Thyroid gland (tissue), 4 donors: Measurements from ENCODE around the gene TAS2R60. TPM values are rescaled to one million over a fixed set of nuclear protein-coding genes. Genes with fewer than 3 reads are reported as not detected.
A peak's percentile ranks its signal among the peaks of the same experiment; 100 is the strongest.
"Not testable (repeated sequence)": the region's sequence is repeated elsewhere in the genome, so short reads cannot be mapped to it uniquely, and the experiment has no call there.

Source experiments
- DNase-seq, 2 donors: peaks; one replicate each; pipeline ENCODE4 v3.0.0-alpha.2; 2019
- H3K27ac ChIP-seq, 3 donors: fragments of 200-600 bp; sonication (generic); 1 replicate in 2 of 3; 2 replicates in 1 of 3; pipeline ENCODE4 v1.5.1; 2016 to 2019; ENCODE audit warnings: mild to moderate bottlenecking in 1 of 3, moderate library complexity in 1 of 3
- H3K27me3 ChIP-seq: fragments of 200-600 bp; sonication (generic); one replicate; pipeline ENCODE4 v1.5.1; 2019
- H3K36me3 ChIP-seq, 2 donors: fragments of 200-600 bp; sonication (generic); one replicate each; pipeline ENCODE4 v1.5.1; 2016 to 2019
- H3K4me1 ChIP-seq, 2 donors: fragments of 200-600 bp; sonication (generic); one replicate each; pipeline ENCODE4 v1.5.1; 2017 to 2019
- H3K4me3 ChIP-seq, 3 donors: fragments of 200-600 bp; sonication (generic); replicated peaks in 1 of 3; 1 replicate in 2 of 3; 2 replicates in 1 of 3; pipeline ENCODE4 v1.5.1; 2016; ENCODE audit warnings: mild to moderate bottlenecking in 1 of 3
- H3K9me3 ChIP-seq: fragments of 200-600 bp; sonication (generic); one replicate; pipeline ENCODE4 v1.5.1; 2017
- CTCF ChIP-seq, 6 experiments: fragments of 200-600 bp in 3 of 6; fragments of 450-650 bp in 3 of 6; sonication (generic) in 3 of 6; IDR thresholded peaks; one replicate each; pipeline ENCODE4 v1.5.1; 2016 to 2019; ENCODE audit warnings: antibody characterized with exemption in 6 of 6, mild to moderate bottlenecking in 2 of 6, inconsistent platforms in 1 of 6, moderate library complexity in 1 of 6
- POLR2A ChIP-seq, 2 donors: fragments of 450-650 bp; IDR thresholded peaks; one replicate each; pipeline ENCODE4 v1.6.1; 2017; ENCODE audit warnings: antibody characterized with exemption in 2 of 2, mild to moderate bottlenecking in 2 of 2, moderate library complexity in 1 of 2
- WGBS, 2 donors: methylation state at CpG; one replicate each; pipeline ENCODE4 v1.1.5; 2017; 5-methylcytosine and 5-hydroxymethylcytosine counted together
- intact Hi-C: fragments of 100-400 bp; cut with DNase I; formaldehyde crosslinking; loops from one replicate; pipeline ENCODE4 v1.15.1; 2023
- total RNA-seq, 4 donors: library from RNA; depleted of rRNA; stranded (reverse); fragments of >200 nt; gene quantifications; one replicate each; pipeline ENCODE4 v1.2.3, GENCODE V29; 2016

The TAS2R60 gene
- total RNA-seq, 4 donors from 2014 or later = not detected

GRCh38 chr7:143485500-143485899 is 42.2 kb downstream of the TAS2R60 start:
- Histone ChIP-seq H3K4me3 (no peak overlapping the region), H3K27ac (no peak overlapping the region), H3K4me1 (peaks cover 5 to 11% of the 10 kb centered on the region in 2 donors), H3K27me3 (no peaks in the 10 kb centered on the region), H3K9me3 (no peaks in the 10 kb centered on the region), H3K36me3 (no peaks in the 10 kb centered on the region)
- 86 to 88% methylated on average over 6 of the region's 6 CpGs for WGBS, 2 donors
- no peak for DNase-seq
- TF ChIP-seq CTCF (IDR thresholded peaks at IDR 0.05) (no peak), POLR2A (IDR thresholded peaks at IDR 0.05) (no peak)
- intact Hi-C loops = no loop called here

GRCh38 chr7:143486266-143486665 is 43.0 kb downstream of the TAS2R60 start:
- H3K4me3 ChIP-seq, H3K36me3 ChIP-seq, intact Hi-C loops, DNase-seq, H3K27ac ChIP-seq, H3K9me3 ChIP-seq, H3K27me3 ChIP-seq: not testable (repeated sequence)
- 90 to 95% methylated on average over 3 of the region's 3 CpGs for WGBS, 2 donors
- peaks cover 5 to 11% of the 10 kb centered on the region in 2 donors for H3K4me1 ChIP-seq

GRCh38 chr7:143487061-143487460 is 43.8 kb downstream of the TAS2R60 start:
- Histone ChIP-seq H3K9me3 (no peaks in the 10 kb centered on the region), H3K36me3 (no peaks in the 10 kb centered on the region), H3K4me3 (no peak overlapping the region), H3K27me3 (no peaks in the 10 kb centered on the region), H3K4me1 (peaks cover 5 to 11% of the 10 kb centered on the region in 2 donors), H3K27ac (peak overlapping the region in 1 of 3 donors; percentile 33)
- intact Hi-C loops = no loop called here
- TF ChIP-seq CTCF (IDR thresholded peaks at IDR 0.05) = no peak
- TF ChIP-seq POLR2A (IDR thresholded peaks at IDR 0.05) = no peak
- 80 to 85% methylated on average over 2 of the region's 2 CpGs for WGBS, 2 donors
- DNase-seq = no peak

GRCh38 chr7:143487566-143487965 is 44.3 kb downstream of the TAS2R60 start:
- H3K4me1 ChIP-seq = peaks cover 5 to 11% of the 10 kb centered on the region in 2 donors
- WGBS, 2 donors = 26 to 28% methylated on average over 5 of the region's 5 CpGs
- TF ChIP-seq CTCF (IDR thresholded peaks at IDR 0.05) (no peak), POLR2A (IDR thresholded peaks at IDR 0.05) (peak in 1 of 2 donors; percentile 6)
- peak overlapping the region in 1 of 3 donors; percentile 33 for H3K27ac ChIP-seq
- intact Hi-C loops = no loop called here
- H3K27me3 ChIP-seq = no peaks in the 10 kb centered on the region
- no peak overlapping the region for H3K4me3 ChIP-seq
- H3K9me3 ChIP-seq = no peaks in the 10 kb centered on the region
- H3K36me3 ChIP-seq = no peaks in the 10 kb centered on the region
- peak; percentile 78 to 80 for DNase-seq

GRCh38 chr7:143490717-143491306 is 47.6 kb downstream of the TAS2R60 start:
- DNase-seq = peak; percentile 27 to 33
- Histone ChIP-seq H3K27me3 (no peaks in the 10 kb centered on the region), H3K36me3 (no peaks in the 10 kb centered on the region), H3K27ac (no peak overlapping the region), H3K4me3 (no peak overlapping the region), H3K4me1 (peaks cover 5 to 11% of the 10 kb centered on the region in 2 donors), H3K9me3 (no peaks in the 10 kb centered on the region)
- 92 to 94% methylated on average over 1 of the region's 1 CpG for WGBS, 2 donors
- intact Hi-C loops = no loop called here
- TF ChIP-seq CTCF (IDR thresholded peaks at IDR 0.05) (peak in 4 of 6 experiments; percentile 11 to 55 (median 46)), POLR2A (IDR thresholded peaks at IDR 0.05) (no peak)
